ENCODE measurements around the gene DDHD1.
A peak's percentile ranks its signal among the peaks of the same experiment; 100 is the strongest.
"Not testable (repeated sequence)": the region's sequence is repeated elsewhere in the genome, so short reads cannot be mapped to it uniquely, and the experiment has no call there.

Gene DDHD1

DNA sequence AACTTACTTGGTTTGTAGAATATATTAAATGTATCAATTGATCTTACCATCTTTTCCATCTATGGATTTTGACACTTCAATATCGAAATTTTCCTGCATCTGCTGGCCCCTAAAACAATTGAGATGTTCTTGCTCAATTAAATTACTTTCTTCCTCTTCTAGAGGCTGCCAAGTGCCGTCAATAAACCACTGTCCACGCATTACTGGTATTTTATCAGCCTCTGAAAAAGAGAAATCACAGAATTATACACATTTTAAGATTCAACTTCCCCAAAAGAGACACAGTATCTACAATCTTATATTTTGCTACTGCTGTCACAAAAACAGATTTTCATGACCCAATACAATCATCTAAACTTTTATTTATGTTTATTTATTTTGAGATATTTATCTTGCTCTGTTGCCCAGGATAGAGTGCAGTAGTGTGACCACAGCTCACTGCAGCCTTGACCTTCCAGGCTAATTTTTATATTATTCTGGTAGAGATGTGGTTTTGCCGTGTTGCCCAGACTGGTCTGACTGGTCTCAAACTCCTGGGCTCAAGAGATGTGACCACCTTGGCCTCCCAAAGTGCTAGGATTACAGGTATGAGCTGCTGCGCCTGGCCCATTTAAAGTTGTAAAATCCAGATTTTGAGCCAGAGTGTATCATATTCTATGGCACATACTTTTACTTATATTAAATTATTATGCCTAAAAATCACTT lies 49.3 kb downstream of the DDHD1 start:
- no peak for DNase-seq

DNA sequence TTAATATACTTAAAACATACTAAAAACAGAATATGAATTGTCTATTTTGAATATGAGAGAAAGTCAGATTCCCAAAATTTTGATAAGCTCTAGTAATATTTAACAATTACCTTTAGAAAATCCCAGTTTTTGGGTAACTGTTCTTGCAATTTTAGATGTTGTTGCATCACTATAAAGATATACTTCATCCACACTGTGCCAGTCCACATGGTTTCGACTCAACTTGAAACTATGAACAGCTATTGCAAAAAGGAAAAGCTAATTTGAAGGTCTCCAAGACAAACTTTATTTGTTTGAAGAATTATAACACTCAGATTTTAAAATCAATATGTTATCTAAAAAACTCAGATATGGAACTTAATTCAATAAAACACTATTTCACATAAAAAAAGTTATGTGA lies 59.9 kb downstream of the DDHD1 start:
- no peak for DNase-seq

DNA sequence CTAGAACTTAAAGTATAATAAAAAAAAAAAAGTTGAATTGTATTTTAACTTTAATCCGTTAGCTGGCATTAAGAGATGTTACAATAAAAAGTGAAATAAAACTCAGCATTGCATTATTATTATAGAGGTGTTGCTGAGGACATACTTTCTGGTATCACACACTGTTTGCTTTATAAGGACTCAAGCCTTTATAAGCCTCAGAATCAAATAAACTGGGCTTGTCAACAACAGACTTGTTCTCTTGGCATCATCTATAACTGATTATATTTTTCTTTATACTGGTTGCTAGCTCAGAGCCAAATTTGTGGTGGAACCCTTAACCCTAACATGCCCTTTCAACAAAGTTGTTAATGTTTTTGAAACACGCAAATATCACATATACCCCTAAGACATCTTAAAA lies 62.3 kb downstream of the DDHD1 start:
- no peak for DNase-seq

DNA sequence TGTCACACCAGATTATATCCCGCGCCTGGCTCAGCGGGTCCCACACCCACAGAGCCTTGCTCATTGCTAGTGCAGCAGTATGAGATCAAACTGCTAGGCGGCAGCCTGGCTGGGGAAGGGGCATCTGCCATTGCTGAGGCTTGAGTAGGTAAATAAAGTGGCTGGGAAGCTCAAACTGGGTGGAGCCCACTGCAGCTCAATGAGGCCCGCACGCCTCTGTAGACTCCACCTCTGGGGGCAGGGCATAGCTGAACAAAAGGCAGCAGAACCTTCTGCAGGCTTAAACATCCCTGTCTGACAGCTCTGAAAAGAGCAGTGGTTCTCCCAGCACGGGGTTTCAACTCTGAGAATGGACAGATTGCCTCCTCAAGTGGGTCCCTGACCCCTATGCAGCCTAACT lies 68.2 kb downstream of the DDHD1 start:
- not testable (repeated sequence) for DNase-seq

DNA sequence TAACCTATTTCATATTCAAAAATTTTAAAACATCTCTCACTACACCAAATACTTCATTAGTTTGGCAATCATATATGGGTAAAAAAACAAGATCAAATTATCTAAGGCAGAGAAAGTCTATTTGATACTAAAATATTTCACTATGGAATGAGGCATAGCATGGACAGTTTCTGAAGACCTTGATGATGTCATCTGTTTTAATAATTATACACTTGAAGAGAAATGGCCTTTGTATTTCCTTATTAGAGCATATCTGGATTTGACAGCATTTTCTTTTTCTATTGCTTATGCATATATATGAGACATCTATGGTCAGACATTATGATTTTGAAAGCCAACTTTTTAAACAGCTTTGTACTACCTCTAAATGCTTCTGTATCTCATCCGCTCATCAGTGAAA lies 88.6 kb downstream of the DDHD1 start:
- no peak for DNase-seq

DNA sequence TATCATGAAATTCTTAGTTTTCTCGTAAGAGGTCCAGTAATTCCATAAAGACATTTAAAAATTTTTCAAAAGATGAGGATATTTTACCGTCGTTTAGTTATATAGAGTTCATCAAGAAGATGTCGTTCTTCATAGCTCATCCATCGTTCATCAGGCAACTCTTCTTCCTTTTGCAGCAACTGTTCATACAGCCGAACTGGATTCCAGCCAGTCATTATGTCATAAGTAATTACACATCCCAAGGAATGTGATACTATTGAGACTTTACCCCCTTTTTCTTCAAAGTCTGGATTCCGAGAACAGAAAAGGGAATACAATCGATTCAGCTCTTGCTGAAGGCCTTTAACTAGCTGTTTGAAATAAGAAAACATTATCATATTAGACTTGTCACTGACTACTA lies 90.3 kb downstream of the DDHD1 start:
- no peak for DNase-seq

DNA sequence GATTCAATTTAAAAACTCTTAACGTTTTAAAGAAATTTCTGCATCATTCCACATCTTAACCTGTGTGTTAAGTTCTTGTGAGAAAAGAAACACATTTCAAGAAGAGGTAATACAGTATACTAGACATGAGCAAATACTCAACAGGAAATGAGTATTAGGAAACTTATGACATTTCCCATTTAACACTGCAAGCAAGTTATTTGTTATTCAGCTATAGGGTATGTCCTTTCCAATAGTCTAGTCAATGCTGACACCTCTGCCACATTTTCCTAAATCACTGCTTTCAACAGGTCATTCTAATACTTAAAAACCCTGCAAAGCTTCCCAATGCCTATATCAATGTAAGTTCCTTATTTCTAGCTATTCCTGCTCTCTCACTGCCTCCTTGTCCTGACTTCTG lies 93.1 kb downstream of the DDHD1 start:
- no peak for DNase-seq

DNA sequence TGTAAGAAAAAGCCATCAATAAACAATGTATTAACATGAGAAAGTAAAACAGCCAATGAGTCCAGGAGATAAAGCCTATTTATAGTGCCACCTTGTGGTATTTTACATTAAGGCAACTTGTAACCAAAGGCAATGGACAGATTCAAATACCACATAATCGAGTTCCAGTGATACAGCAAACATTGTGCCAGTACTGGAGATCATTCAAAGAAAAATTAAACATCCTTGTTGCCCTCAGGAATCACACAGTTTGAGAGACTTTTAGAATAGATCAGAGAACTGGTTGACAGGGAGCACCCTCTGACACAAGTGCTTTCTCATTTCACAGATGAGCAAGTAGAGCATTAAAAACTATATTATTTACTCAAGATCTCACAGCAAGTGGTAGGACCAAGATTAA lies 98.1 kb downstream of the DDHD1 start:
- DNase-seq = no peak

DNA sequence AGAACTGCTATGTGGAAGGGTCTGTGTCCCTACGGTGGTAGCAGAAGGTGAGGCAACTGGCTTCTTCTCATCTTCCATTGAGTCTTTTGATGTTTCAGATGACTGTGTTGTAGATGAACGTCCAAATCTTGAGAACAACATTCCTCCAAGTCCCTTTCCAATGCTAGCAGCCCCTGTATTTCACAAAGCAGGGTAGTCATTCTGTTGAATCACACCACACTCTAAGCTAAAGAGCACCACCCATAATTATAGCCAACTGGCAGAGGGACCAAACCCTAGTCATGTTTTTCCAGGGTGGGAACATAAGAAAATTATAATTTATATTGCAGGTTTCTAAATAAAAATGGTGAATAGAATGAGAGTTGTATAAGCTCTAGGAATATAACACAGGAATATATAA lies 98.7 kb downstream of the DDHD1 start:
- peak; percentile 33 for DNase-seq

DNA sequence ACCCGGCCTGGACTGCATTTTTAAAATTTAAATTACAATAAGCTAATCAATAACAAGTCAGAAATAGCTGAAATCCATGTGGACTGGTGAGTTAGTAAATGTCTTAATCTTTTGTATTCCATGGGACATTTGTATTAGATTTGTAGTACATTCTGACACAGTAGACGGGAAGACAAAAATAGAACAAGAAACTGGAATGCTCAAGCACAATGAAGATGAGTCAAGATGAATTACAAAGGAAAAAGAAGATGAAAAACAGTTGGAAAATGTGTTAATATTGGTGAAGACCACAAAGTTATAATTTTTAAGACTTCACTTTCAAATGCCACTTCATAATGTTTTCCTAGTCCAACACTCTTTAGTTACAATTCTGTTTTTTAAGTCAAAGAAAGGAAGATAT lies 104.5 kb downstream of the DDHD1 start:
- no peak for DNase-seq

DNA sequence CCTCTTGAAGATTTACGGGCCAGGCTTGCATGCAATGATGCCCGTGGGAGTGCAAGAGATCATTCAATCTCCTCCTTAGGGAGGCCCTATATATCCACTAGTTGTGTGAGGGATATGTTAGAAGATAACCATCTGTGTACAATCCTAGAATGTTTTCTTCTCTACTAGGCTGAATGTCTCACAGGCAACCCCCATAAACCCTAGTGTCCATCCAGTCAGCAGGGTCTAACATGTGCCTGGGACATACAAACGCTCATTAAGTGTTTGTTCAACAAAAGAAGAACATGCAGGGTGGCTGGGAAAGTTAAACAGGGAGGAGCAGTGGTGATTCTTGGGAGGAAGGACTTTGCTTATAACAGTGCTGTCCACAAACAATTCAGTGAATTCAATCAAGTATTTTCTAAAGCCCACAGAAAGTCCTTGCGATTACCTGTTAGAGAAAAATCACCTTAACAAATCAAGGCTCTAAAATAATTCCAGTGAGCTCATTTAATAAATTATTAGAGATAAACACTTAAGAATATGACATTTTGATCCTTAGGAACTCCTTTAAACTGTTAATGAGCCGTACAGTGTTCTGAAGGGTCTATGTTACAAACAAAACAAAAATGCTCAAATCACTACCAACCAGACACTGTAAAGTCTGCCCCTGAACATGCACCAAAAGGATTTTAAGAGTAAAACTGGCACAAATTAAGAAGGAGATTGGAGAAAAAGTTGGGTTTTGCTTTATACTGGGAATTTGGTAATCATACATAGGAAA lies 105.6 kb downstream of the DDHD1 start:
- DNase-seq = no peak

DNA sequence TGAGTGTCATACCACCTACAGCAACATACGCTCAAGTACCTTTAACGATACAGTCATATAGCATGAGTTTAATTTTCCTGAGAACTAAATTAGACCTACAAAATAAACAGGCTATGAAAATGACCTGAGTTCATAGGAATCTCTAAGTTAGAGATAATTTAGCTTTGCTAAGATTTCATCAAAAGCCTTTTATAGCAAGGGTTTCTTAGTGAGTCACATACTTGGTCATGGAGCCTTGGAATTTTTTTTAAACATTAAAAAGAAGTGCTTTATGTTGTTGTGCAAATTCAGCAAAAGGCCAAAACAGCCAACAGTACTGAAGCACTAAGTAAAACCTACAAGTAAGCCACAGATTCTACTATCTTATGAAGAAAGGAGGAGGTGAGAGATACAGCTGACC lies 108.6 kb downstream of the DDHD1 start:
- DNase-seq = no peak

DNA sequence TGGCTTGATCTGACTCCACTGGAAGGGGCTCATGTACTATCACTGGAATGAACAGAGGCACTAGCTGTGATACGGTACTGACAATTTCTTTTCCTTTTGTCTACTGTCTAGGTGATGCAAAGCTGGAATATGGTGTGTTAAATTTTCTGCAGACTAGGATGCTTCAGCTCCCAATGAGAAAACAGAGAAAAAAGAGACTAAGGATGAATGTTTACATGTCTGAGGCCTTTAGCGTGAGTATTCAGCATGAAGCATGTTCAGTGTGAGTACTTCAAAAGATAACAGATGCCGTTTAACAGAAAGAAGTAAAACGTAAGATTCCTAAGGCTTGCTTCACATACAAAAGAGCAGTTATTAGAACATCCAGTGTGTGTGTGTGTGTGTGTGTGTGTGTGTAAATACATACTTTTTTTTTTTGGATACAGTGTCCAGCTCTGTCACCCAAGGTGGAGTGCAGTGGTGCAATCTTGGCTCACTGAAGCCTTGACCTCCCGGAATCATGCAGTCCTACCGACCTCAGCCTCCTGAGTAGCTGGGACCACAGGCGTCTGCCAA lies 110.0 kb downstream of the DDHD1 start:
- no peak for DNase-seq

DNA sequence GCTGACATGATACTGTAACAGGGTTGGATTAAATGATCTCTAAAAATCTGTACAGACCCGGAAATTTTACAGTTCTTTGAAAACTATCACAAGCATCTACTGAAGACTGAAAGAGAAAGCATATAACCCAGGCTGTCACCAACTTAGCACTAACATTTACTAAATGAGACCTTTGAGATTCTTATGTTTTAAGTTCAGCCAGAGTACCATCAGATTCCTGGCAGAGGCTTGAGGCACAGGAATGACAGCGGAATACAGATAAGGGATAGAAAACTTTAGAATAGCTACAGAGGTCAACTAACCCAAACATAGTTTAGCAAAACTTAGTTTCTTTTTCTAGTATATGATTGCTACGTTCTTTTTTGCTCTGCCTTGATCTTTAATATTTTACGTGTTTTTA lies 110.6 kb downstream of the DDHD1 start:
- DNase-seq = no peak

DNA sequence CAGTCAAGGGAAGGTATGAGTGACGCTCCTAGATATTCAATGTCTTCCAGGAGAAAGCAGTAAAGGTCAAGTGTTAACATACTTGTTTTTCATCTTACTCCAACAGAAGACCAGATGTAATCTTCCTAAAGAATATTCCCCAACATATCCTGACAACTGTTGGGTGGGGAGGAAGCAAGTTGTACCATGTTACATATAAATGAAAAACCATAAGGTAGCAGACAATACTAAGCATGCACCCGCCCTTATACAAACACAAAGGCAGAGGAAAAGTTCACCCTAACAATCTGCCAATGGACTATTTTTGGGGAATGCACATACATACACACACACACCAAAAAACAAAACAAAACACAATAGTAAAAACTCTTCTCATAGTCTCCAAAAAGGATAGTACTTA lies 112.1 kb downstream of the DDHD1 start:
- DNase-seq = no peak

DNA sequence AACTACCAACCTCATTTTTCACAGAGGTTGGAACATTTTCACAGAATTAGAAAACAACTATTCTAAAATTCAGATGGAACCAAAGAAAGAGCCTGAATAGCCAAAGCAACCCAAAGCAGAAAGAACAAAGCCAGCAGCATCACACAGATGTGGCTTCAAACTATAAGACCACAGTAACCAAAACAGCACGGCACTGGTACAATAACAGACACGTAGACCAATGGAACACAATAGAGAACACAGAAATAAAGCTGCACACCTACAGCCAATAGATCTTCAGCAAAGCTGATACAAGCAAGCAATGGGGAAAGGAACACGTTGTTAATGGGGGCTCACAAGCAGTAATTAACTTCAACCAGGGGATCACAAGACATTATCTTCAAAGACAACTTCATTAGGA lies 114.5 kb downstream of the DDHD1 start:
- DNase-seq = no peak

DNA sequence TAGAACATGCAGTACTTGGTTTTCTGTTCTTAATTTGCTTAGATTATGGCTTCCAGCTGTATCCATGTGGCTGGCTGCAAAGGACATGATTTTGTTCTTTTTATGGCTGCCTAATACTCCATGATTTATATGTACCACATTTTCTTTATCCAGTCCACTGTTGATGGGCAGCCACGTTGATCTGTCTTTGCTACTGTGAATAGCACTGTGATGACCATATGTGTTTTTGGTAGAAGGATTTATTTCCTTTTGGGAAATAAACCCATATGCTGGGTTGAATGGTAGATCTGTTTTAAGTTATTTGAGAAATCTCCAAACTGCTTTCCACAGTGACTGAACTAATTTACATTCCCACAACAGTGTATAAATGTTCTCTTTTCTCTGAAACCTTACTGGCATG lies 116.1 kb downstream of the DDHD1 start:
- no peak for DNase-seq

DNA sequence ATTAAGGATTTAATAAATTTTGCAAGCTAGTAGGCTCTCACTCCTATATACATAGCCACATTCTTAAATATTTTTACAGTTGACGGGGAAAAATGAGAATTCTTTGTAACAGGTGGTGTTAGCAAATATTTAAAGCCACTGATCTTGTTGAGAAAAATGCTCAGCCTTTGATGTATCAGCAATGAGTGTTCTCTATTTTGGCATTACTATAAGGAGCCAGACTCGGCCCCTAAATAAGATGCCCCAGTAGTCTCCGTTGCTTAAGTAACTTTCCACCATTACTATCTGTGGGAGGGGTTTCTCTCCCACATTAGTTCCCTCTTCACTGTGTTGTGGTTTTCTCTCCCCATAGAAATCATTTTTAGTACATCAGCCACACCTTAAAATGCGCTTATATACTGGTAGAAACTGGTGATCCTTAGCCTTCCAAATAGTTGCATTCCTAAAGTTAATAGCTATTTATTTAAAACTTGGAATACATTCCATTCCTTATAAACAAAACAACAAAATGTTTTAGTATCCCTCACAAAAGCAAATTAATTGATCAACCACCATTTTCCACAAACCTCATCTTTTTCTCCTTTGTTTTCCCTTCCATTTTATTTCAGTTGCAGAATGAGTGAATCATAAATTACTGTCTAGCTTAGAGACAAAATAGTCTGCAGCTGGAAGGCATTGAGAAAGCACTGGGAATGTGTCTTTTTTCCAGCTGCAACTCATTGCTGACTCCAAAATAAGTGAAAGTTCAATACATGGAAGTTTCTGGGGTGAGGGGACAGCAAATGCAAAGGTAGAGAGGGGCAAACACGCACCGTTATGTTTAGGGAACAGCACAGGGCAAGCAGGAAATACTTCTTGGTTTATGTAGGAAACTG lies 117.5 kb downstream of the DDHD1 start:
- no peak for DNase-seq

DNA sequence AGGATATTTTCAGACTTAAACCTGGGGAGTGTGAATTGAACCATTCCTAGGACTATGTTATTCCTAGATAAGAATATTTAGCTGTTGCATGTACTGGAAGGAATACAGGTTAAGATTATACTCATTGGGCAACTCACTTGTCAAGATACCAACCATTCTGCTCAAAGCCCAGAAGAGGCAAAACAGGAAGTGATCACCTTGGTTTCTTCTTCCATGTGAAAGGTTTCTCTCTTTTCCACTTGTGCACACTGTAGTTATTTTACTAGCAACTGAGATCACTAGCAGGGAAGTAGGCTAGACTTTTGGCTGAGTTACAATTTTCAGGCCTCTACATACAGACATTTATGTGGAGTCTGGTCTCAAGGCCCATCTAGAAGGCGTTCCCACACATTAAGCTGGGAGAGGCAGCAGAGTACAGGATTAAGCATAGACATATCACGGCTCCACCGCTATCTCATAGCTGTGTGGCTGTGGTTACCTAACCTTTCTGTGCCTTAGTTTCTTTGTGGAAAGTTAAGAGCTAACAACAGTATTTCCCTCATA lies 118.4 kb downstream of the DDHD1 start:
- no peak for DNase-seq

DNA sequence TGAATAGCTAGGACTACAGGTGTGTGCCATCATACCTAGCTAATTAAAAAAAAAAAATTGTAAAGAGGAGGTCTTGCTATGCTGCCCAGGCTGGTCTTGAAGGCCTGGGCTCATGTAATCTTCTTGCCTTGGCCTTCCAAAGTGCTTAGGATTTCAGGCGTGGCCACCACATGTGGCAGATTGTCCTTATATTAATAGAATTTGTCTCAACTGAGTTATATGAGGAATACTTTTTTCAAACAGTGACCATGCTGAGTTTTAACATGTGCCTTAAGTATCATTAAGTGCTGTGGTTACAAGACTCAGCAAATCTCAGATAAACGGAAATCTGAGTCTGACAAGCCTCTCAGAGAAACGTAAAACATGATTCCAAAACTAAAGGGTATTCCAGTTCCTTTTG lies 119.1 kb downstream of the DDHD1 start:
- no peak for DNase-seq

DNA sequence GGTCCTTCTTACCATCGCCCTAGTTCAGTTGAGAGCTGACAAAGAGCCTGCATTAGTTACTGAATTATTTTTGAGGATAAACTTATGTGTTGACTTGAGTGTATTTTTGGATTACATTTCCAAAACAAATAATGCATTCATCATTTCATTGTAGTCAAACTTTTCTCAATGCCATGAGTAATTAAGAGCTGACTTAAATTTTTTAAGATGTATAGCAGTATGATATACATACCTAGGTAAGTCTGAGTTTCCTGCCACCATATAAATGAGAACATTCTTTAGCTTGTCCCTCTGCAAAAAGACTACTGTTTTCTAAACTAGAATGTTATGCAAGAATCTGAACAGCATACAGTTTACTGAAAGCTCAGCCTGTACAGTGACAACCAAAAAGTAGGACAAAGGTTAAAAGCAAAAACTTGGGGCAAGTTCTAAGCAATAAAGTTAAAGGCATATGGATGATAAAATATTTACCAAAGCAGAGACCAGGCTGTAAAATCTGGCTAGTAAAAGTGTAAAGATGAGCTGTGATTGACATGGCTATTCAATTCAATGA lies 120.2 kb downstream of the DDHD1 start:
- DNase-seq = no peak

DNA sequence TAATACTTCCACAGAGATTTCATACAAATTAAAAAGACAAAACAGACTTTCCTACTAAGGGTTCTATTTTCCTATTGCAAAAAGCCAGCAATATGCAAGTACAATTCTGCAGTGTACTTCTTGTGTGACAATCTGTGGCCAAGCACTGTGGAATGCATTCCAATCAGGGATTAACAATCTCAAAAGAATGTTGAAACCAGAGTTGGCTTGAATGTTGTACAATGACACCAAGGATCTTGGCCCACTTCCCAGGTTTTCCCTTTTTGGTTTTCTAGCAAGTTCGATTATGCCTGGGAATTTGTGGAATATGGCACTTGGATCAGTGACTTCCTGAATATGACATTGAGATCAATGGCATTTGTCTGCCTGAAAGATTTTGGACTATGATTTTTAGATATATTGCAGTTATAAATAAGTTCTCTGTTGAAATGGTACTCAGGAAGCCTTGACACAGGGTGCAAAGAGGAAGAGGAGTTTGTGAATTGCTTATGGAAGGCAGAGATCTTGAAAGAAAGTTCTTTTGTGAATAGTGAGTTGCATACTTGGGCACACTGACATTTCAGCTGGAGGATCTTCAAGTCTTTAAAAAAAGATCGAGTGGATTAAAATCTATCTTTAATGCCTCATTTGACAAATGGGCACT lies 120.8 kb downstream of the DDHD1 start:
- DNase-seq = peak; percentile 48
